NOMO-1 treated with dmso at 0.1 percent for 144 hours (cell line): ENCODE data around the gene SIVA1.

Experiments used
- DNase-seq: peaks from one replicate; lab custom pipeline; 2025; ENCODE audit not compliant: unreplicated experiment; lab: John Stamatoyannopoulos, UW

The SIVA1 gene

DNA sequence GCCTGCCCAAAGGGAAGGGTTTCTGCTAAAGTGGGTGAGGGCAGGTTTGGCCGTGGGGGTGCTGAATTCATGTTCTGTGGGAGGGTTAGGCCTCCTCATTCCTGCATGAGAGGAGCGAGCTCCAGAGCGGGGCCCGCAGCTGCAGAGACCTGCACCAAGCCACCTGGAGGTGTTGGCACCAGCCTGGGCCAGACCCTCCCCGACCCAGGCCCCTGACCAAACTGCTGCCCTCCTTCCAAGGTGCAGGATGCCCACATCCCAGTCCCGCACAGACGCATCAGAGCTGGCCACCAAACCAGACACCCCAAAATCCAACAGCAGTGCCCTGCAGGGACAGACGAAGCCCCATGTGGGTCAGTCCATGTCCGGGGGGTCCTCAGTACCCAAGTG is 18.4 kb upstream of the SIVA1 start:
- DNase-seq, result no peak

DNA sequence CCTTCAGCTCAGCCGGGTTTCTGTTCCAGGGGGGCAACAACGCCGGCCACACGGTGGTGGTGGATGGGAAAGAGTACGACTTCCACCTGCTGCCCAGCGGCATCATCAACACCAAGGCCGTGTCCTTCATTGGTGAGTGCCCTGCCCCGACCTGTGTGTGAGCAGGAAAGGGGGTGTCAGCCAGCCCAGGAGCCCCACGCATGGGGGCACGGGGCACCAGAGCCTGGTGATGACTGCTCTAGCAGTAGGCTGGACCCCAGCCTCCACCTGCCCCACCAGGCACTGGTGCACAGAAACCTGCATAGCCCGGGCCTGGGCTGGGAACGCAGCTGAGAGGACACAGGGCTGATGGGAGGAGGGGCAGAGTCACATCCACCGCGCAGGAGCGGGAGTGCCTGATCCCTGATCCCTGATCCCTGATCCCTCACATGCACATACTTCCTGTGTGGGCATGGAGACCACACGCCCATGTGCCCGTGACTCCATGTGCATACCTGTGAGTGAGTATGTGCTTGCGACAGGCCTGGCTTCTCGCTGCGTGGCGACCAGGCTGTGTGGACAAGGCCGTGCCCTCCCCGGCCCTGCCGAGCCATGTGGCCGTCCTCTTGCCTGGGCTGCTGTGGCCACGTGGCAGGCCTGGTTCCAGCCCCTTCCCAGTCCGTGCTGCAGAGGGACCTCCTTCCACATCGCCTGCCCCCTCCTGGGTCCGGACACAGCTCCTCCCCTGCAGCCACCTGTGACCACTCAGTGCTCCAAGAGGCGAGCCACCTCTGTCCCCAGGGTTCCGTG is 17.8 kb upstream of the SIVA1 start:
- no peak for DNase-seq

DNA sequence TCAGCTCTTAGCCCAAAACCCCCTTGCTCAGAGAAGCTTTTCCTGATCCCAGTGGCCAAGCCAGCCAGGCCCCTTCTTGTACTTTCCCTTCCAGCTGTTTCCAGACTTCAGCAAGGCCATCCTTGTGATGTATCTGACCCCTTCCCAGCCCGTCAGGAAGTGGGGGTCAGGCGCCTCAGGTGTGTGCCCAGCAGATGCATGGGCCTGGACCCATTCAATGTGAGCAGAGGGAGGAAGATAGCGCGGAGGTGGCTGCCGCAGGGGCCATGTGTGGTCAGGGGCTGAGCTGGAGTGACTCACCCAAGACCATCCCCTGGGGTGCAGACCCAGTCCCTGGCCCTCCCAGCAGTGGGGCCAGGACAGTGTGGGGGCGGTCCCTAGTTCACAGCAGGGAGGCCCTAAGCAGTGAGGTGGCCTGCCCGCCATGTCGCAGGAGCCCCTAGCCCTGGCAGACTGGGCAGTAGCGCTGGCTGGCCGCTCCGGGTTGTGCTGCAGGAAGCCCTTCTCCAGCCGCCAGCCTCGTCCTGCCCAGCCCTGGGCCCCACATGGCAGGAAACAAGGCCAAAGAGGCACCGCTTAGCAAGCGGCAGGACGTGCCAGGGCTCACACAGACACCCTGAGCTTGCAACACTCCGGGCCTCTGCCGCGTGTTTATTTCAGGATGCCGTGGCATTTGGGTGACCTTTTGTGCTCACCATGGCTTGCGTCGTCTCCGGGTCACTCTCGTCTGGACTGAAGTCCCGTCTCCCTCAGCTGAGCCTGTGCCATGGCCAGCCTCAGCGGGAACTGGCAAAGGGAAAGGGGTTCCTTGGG is 16.9 kb upstream of the SIVA1 start:
- DNase-seq, result peak; percentile 33

DNA sequence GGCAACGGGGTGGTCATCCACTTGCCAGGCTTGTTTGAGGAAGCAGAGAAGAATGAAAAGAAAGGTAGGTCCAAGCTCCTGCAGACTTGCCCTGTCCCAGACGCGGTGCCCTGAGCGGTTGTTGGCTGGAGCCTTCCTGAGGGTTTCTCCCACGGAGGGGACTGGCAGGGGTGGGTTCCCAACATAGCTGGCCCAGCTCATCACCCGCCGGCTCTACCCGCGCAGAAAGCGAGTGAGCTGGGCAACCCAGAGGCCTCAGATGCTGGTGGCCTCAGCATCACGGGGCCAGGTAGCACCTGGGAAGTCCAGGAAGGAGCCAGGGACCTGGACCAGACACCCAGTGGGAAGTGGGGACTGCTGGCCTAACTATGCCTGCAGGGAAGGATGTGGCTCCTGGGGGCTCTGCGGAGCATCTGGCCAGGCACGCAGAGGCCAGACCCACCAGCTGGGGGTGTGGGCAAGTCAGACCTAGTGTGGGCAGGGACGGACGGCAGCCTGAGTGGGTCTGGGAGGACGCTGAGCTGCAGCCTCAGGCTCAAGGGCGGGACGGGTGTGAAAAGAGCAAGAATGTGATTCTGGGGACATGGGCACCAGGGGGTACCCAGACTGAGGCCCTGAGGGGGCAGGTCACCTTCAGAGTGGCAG is 14.4 kb upstream of the SIVA1 start:
- DNase-seq, result no peak

DNA sequence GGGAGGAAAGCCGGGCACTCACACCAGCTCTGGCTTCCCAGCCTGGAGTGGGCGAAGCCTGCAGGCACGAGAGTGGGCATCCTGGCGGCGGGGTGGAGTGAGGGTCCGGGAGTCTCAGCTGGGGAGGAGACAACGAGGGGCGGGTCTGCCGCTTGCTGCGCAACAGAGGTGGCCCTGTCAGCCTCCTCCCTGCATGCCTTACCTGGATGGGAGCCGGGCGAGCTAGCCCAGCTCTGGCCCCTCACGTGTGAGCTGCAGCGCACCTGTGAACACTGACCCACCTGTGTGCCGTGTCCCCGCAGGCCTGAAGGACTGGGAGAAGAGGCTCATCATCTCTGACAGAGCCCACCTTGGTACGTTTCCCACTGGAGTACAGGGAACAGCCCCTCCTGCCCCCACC is 13.9 kb upstream of the SIVA1 start:
- DNase-seq, result no peak

DNA sequence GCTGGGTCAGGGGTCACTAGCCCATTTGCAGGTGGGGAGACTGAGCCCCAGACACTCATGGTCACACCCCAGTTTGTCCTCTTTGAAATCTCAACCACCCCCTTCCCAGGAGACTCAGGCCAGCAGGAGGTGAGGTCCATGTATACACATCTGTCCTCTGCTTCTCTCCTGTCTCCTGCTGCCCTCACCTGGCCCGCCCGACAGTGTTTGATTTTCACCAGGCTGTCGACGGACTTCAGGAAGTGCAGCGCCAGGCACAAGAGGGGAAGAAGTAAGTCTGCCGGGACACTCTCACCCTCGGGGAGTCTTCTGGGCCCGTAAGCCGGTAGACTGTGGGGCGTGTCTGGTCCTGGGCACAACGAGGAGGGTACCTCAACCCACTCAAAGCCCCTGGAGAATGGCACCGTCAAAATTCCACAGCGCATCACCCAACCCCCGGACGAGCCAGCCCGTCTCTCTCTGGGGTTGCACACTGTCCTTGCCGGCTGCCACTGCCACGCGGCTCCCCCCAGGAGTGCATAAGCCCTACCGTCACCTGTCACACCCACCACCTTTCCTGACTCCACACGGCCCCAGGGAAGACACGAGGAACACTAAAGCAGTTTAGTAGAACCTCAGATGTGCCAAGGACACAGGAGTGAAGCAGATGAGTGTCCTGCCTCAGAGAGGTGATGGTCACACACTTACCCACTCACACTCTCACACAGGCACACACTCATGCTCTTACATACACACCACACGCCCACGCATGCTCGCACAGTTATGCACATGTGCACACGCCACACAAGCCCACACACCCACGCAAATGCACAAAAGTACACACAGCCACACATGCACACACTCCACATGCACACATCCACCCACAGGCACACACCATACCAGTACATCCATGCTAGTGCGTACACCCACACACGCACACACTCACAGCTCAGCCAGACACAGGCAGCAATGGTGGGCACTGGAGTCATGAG is 13.1 kb upstream of the SIVA1 start:
- no peak for DNase-seq

DNA sequence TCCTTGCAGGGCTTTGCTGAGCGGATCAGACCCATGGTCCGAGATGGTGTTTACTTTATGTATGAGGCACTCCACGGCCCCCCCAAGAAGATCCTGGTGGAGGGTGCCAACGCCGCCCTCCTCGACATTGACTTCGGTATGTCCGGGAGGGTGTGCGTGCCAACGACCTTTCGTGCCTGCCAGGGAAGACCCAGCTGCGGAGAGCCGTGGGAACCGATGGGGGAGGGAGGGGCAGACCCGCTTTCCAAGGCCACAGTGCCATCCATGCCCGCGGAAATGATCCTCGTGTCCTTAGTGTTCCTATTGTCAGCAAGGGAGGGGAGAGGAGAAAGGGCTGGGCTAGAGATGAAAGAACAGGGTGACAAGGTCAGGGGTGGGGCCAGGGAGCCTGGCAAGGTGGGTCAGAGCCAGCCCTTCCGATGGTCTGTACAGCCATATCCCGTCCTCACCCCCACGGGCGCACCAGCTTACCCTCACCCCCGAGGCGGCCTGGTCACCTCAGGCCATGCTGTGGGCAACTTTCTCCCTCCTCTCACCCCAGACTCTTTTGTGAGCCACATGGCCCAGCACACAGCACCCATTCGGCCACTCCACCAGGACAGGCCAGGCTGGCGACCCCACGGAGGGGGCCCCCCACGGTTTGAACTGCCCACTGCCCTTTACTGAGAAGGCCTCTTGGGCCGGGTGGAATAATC is 11.7 kb upstream of the SIVA1 start:
- DNase-seq, result no peak

DNA sequence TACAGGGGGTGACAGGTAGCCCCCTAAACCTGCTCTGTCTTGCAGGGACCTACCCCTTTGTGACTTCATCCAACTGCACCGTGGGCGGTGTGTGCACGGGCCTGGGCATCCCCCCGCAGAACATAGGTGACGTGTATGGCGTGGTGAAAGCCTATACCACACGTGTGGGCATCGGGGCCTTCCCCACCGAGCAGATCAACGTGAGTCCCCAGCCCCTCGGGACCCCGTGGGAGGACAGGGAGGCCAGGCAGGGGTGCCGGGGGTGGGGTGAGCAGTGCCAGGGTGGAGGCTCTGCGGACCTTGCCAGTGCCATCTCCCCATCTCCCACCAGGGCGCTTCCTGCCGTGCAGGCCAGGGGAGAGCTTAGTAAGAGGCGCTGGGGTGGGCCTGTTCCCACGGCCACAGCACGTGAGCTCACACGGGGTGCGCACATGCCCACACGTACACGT is 11.1 kb upstream of the SIVA1 start:
- no peak for DNase-seq

DNA sequence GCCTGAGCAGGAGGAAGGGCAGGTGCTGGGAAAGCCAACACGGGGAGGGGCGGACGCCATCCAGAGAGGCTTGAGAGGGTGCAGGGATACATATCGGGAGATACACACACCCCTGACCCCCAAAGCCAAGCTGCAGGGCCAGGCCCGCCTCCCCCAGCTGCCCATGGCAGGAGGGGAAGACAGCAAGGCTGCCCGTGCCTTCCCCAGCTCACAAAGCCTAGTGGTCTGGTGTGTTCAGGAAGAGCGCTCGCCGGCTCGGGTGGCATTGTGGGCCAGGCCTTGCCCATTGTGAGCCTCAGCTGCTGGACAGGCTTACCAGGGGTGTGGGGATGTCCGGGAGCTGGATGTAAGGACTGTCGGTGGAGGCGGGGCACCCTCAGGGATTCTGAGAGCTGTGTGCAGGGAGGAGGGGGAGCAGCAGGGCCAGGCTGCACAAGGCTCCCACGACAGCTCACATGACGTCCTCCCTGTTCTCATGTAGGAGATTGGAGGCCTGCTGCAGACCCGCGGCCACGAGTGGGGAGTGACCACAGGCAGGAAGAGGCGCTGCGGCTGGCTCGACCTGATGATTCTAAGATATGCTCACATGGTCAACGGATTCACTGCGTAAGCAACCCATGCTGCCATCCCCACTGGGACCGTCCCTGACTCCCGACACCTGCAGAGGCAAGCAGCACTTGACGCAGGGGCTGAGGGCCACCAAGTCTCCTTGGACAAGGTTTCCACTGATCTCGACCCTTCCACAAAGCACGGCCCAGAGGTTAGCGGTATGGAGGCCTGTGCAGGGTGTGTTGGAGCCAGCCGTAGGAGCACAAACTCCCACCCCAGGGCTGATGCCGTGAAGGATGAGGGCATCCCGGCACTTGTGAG is 10.1 kb upstream of the SIVA1 start:
- DNase-seq, result no peak

DNA sequence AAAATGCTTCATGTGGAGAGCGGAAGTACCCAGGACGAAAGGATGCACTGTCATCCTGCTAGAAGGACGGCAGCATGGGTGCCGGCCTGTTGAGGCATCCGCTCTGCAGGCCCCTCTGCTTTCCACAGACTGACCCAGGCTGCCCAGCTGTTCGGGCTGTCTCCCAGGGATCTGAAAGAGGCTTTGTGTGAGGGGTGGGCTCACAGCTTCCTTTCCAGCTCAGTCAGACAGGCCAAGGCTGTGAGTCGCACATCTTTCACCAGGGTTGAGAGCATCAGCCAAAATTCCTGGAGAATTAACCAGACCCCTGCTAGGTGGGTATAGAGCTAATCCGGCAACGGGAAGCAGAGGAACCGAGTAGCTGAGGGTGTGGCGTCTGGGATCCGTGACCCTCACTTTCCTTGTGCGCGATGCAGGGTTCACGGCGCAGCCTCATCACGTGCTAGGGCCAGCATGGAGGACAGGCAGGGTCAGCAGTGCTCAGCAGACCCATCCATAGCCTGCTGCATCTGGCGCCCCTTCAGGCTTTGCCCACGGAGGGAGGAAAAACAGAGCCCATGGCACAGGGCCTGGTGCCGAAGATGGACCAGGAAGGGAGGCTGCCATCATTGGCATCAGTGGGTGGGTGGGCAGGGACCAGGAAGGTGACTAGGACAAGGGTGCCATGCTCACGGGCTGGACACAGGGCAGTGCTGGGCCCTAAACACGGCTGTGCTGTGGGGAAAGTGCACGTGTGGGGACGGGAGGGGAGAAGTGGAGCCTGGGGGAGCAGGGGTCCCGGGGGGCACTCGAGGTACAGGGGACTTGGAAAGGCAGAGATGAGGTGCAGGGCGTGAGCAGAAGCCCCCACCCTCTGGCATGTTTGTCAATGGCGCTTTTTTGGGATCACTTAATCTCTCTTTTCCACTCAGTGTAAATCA is 9.2 kb upstream of the SIVA1 start:
- no peak for DNase-seq

DNA sequence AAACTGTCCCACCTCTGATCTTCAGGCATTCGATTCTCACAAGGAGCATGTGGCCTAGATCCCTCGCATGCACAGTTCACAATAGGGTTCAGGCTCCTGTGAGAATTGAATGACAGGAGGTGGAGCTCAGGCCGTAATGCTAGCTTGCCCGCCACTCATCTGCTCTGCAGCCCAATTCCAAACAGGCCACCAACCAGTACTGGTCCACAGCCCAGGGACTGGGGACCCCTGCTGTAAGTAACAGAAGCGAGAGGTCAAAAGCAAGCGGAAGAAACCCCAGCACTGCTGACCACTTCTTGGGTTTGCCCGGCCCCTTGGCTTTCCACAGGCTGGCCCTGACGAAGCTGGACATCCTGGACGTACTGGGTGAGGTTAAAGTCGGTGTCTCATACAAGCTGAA is 8.5 kb upstream of the SIVA1 start:
- DNase-seq, result no peak

DNA sequence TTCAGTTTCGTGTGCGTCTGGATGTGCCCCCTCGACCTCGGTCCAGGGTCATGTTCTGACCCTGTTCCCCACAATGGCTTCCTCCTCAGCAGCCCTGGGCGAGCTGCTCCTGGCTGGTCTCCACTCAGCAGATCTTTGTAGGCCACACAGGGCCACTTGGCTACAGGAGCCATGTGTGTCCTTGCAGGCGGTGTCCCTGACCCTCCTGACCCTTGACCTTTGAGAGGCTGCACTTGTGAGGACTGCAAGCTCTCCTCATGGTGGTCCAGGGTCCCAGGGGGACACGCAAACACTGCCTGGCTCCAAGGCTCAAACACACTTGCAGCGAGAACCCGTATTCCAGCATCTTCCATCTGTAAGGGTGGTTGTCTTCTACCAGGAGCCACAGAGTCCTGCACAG is 7.5 kb upstream of the SIVA1 start:
- DNase-seq, result no peak

DNA sequence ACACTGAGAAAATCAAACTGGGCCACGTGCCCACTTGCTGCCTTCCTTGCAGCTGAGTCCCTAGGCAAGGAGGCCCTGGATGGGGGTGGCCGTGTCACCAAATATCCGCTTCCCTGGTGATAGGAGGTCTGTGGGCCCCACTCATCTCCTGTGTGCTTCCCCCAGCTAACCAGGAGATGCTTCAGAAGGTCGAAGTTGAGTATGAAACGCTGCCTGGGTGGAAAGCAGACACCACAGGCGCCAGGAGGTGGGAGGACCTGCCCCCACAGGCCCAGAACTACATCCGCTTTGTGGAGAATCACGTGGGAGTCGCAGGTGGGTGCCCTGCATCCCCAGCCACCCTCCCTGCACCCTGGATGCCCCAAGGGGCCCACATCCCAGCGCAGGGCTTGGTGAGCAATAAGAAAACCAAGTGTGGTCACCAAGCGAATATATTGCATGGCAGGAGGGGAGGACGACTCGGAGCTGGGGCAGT is 6.8 kb upstream of the SIVA1 start:
- DNase-seq, result no peak

DNA sequence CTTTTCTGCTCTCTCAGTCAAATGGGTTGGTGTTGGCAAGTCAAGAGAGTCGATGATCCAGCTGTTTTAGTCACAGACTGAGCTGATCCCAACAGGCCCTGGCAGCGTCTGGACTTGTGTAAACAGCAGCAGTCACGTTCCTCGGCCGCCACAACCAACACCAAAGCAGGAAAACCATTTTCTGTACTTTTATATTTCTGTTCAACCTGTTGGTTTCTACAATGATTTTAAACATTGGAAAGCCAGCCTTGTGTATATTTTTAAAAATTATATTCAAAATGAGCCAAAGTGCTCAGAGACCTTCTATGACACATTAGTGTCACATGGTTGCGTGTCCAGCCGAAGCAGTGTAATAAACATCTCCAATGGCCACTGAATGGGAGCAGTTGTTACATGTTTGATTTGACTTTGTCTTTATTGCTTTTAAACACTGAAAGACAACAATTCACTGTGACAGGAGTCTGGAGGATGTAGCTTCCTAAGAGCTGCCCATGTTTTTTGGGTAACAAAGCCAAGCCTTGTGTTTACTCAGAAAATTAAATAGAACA is 5.9 kb upstream of the SIVA1 start:
- no peak for DNase-seq

DNA sequence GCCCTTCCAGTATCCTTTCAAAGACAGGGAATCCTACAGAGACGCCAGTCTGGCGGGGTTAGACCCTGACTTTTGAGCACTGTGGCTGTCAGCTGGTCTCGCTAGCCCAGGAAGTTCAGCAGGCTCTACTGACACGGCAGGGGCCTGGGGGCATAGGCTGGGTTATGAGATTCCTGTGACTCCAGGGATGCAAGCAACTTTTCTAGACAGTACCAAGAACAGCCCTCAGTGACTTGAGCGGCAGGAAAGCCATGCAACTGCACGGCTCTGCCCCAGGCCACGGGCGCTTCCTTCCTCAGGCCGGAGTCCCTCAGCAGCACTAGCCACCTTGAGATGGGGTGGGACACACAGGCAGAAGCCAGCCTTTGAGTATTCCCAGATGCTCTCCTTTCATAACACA is 5.1 kb upstream of the SIVA1 start:
- DNase-seq, result no peak

DNA sequence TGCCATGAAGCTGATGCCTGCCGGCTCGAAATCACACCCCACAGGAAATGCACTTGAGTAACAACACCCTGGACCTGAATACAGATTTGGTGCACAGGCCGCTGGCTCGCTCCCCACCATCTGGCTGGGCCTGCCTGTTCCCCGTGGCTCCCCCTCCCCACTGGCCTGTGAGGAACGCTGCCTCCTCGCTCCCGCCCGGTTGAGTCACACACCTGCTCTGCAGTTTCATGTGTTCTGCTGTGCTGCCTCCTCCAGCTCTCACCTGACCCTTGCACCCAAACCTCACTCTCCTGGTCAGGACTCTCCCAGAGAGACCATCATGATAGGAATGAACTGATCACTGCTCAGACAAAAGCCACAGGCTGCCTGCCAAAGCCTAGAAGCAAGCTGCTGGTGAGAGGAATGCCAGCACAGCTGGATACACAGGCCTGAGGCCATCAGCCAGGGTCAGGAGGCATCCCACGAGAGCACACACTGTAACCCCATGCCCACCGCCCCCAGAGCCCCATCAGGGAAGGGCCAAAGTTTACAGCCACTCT is 3.8 kb upstream of the SIVA1 start:
- no peak for DNase-seq

DNA sequence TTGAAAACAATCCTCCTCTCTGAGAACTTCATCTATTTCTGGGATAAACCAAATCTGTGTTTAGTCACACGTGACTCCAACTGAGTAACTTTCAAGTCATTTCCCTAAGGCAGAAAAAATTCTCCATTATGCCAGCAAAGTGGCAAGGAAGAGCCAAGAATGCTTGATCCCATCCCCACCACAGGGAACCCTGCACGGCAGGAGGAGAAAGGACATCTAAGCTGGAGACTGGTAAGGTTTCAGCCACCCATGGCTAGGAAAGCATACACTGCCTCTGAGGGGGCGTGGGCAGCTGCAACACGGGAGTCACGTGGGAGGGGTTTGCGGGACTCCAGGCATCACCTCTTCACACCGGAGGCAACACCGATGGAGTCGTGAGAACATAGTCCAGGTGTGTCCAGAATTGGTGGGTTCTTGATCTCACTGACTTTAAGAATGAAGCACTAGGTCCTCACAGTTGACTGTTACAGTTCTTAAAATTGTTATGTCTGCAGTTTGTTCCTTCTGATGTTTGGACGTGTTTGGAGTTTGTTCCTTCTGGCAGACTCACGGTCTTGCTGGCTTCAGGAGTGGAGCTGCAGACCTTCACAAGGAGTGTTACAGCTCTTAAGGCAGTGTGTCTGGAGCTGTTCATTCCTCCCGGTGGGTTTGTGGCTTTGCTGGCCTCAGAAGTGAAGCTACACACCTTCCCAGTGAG is 2.7 kb upstream of the SIVA1 start:
- DNase-seq, result no peak
